Right ventricle myocardium superior (tissue), 1 donor: ENCODE measurements around the gene CEACAM19. TPM values are rescaled to one million over a fixed set of nuclear protein-coding genes. Genes with fewer than 3 reads are reported as not detected.
A peak's percentile ranks its signal among the peaks of the same experiment; 100 is the strongest.

Experiments
- ATAC-seq: fragments of 200-7000 bp; cut with Tn5 transposase; one replicate; pipeline ENCODE4 v1.9.1; 2020; ENCODE audit warnings: mild to moderate bottlenecking; ENCODE audit not compliant: poor library complexity
- DNase-seq: peaks from one replicate; pipeline ENCODE4 v3.0.0-alpha.2; 2020
- intact Hi-C: fragments of 100-400 bp; cut with DNase I; formaldehyde crosslinking; loops from one replicate; pipeline ENCODE4 v1.11.2; 2022
- total RNA-seq: library from RNA; stranded (reverse); fragmentation: NEBNext Ultra II Directional; extraction: Animal tissue kit (Norgen Biotek cat#: 25700); gene quantifications from one replicate; pipeline ENCODE4 v1.2.1, GENCODE V29; 2021
- donor health status: DM: no; HTN: yes; CAD: no; lungs with severe emphysema.

The CEACAM19 gene
- total RNA-seq, 1 donor from 2014 or later = 3.9 TPM

- DNase-seq = peak; percentile 85
- intact Hi-C loops = loop anchor here (5.0 kb wide), 1 partner anchor 83 kb away; no protein-coding TSS in a partner anchor
- ATAC-seq = peak; percentile 77
These were observed 18.2 kb downstream of the CEACAM19 start for GRCh38 chr19:44689290-44690130.

- ATAC-seq (no peak), DNase-seq (no peak)
- intact Hi-C loops = loop anchor here (5.0 kb wide), 1 partner anchor 82 kb away; no protein-coding TSS in a partner anchor
These were observed 18.8 kb downstream of the CEACAM19 start for GRCh38 chr19:44690131-44690440.

GRCh38 chr19:44692379-44692721, 21.1 kb downstream of the CEACAM19 start:
- intact Hi-C loops = loop anchor here (5.0 kb wide), 1 partner anchor 80 kb away; no protein-coding TSS in a partner anchor
- DNase-seq (no peak), ATAC-seq (no peak)

- DNase-seq = no peak
- no peak for ATAC-seq
- intact Hi-C loops = loop anchor here (5.0 kb wide), 1 partner anchor 78 kb away; no protein-coding TSS in a partner anchor
These were observed 22.9 kb downstream of the CEACAM19 start for GRCh38 chr19:44694184-44694579.

- DNase-seq (no peak), ATAC-seq (no peak)
- intact Hi-C loops = no loop called here
These were observed 25.8 kb downstream of the CEACAM19 start for GRCh38 chr19:44696939-44697669.

GRCh38 chr19:44697670-44698034, 26.4 kb downstream of the CEACAM19 start:
- no peak for DNase-seq
- no peak for ATAC-seq
- intact Hi-C loops = no loop called here

- ATAC-seq (no peak), DNase-seq (no peak)
- intact Hi-C loops = no loop called here
These were observed 27.4 kb downstream of the CEACAM19 start, which contains the start of gene CEACAM16 for GRCh38 chr19:44698492-44699201. CEACAM16 (plus strand) TSS chr19:44699151; CDS start chr19:44701457, 2,306 bp downstream.

- ATAC-seq (no peak), DNase-seq (no peak)
- intact Hi-C loops = no loop called here
These were observed 29.3 kb downstream of the CEACAM19 start for GRCh38 chr19:44700547-44700946.

- ATAC-seq (no peak), DNase-seq (no peak)
- intact Hi-C loops = no loop called here
These were observed 29.9 kb downstream of the CEACAM19 start for GRCh38 chr19:44701228-44701627.

- DNase-seq = no peak
- intact Hi-C loops = no loop called here
- no peak for ATAC-seq
These were observed 31.4 kb downstream of the CEACAM19 start for GRCh38 chr19:44702551-44703176.

- intact Hi-C loops = no loop called here
- no peak for DNase-seq
These were observed 32.2 kb downstream of the CEACAM19 start for GRCh38 chr19:44703336-44704078.

GRCh38 chr19:44704982-44705381, 33.7 kb downstream of the CEACAM19 start:
- ATAC-seq = no peak
- no peak for DNase-seq
- intact Hi-C loops = no loop called here

More at GRCh38 chr19:44703336-44704078, 32.2 kb downstream of the CEACAM19 start:
- no peak for ATAC-seq

GRCh38 chr19:44705502-44706010, 34.3 kb downstream of the CEACAM19 start:
- ATAC-seq (no peak), DNase-seq (no peak)
- intact Hi-C loops = no loop called here

GRCh38 chr19:44706506-44707236, 35.4 kb downstream of the CEACAM19 start:
- DNase-seq = no peak
- ATAC-seq = no peak
- intact Hi-C loops = no loop called here

- no peak for DNase-seq
- intact Hi-C loops = no loop called here
- no peak for ATAC-seq
These were observed 36.5 kb downstream of the CEACAM19 start for GRCh38 chr19:44707794-44708193.

GRCh38 chr19:44708940-44709339, 37.7 kb downstream of the CEACAM19 start:
- intact Hi-C loops = no loop called here
- no peak for ATAC-seq
- DNase-seq = no peak
